ENCODE results near the gene TWF2.

TWF2 gene

GRCh38 chr3:52221563-52222318, 17.2 kb downstream of the TWF2 start:
- DNase-seq, result no peak

DNA sequence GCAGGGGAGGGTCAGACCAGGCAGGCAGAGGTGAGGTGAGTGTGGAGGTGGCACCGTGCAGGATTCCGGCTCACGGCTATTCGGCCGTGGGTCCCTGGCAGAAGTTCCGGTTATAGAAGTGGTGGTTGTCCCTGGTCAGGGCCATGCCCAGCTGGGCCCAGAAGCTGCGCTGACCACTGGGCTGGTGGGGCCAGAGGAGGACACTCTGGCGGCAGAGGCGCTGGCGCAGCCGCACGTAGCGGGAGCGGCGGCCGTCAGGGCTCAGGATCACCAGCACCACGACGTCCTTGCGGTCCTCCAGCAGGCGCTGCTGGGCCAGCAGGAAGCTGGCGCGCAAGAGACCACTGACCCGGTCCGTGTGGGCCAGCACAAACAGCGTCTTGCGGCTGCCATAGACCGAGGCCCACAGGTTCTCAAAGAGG, 17.8 kb downstream of the TWF2 start:
- DNase-seq, result no peak

- DNase-seq, result peak; percentile 84
Observed at GRCh38 chr3:52220380-52221026, 18.5 kb downstream of the TWF2 start.

GRCh38 chr3:52218937-52219650, 19.9 kb downstream of the TWF2 start:
- no peak for DNase-seq

DNA sequence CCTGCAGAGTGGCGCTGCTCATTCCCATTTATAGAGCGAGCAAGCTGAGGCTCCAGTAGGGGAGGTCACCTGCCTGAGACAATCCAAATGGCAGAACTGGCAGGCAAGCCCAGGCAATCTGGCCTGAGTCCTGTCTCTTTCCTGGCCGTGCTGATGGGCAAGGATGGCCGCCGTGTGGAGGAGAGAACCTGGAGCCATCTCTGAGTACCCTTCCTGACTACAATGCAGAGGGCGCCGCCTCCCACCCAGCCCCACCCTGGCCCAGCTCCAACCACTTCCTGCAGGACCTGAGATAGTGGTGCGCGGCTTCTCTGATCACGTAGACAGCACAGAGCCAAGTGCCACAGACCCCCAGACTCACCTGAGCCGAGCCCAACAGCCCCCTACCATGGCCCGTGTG, 20.5 kb downstream of the TWF2 start:
- DNase-seq, result no peak

- DNase-seq, result no peak
Observed at GRCh38 chr3:52218026-52218425, 20.9 kb downstream of the TWF2 start.

GRCh38 chr3:52217409-52217805, 21.6 kb downstream of the TWF2 start:
- DNase-seq, result peak; percentile 20

DNA sequence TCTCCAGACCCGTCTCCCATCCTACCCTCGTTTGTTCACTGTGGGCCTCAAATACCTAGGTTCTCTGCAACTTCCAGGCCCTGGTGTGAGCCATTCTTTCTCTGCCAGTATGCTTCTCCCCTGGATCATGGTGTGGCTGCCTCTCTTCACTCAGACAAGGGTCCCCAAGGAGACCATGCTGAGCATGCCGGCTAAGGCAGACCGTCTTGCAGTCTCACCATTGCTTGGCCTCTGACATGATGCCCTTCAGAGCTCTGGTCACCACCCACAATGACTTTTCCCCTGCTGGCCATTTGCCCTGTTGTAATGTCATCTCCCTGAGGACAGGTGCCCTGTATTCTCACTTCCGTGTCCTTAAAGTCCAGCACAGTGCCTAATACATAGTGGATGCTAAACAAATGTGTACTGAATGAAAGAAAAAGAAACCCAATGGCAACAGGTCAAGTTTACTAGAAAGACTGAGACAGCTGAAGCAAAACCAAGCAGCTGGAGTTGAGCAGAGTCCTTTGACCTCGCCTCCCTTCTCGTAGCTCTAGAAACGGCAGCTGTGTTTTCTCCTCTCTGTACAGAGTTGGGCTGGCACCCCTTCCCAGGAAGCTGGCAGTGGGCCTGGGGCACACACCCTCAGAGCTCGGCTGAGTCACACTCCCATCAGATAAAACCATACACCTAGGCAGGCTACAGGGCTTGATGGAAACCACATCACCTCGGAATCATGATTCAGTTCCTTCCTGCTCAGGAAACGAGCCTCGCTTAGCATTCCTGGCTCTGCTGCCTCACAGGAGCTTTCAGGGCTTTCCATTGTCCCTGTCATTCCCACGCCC, 22.2 kb downstream of the TWF2 start:
- peak; percentile 52 for DNase-seq

DNA sequence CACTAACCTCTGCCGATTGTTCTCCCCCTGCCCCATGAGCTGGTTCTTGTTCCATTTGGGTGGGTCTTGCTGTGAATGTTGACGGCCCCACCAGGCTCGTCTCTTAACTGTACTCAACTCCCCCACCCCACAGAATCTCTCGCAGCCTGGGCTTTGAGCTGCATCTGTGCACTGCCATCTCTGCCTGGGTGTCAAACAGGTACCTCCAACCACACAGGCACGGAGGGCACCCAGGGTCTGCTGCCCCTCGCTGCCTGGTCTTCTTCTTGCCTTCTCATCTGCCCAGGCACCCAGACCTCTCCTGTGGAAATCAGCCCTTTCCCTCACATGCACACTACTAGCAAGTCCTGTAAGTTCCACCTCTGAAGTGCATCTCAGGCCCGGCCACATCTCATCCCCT, 23.6 kb downstream of the TWF2 start:
- DNase-seq, result no peak

GRCh38 chr3:52213901-52214300, 25.1 kb downstream of the TWF2 start:
- no peak for DNase-seq

- DNase-seq, result no peak
Observed at GRCh38 chr3:52213005-52213404, 26.0 kb downstream of the TWF2 start.

GRCh38 chr3:52211268-52211891, 27.6 kb downstream of the TWF2 start:
- no peak for DNase-seq

DNA sequence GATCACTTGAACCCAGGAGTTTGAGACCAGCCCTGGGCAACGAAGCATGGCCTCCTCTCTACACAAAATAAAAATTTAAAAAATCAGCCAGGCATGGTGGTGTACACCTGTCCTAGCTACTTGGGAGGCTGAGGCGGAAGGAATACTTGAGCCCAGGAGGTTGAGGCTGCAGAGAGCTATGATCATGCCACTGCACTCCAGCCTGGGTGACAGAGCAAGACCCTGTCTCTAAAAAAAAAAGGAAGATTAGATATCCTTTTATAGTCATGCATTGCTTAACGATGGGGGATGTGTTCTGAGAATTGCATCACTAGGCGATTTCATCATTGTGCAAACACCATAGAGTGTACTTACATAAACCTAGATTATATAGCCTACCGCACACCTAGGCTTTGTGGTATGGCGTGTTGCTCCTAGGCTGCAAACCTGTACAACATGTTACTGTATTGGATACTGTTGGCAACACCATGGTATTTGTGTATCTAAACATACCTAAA, 28.4 kb downstream of the TWF2 start:
- DNase-seq, result no peak

- no peak for DNase-seq
Observed at GRCh38 chr3:52210037-52210436, 28.9 kb downstream of the TWF2 start.

- DNase-seq, result no peak
Observed at GRCh38 chr3:52208556-52208955, 30.4 kb downstream of the TWF2 start.

DNA sequence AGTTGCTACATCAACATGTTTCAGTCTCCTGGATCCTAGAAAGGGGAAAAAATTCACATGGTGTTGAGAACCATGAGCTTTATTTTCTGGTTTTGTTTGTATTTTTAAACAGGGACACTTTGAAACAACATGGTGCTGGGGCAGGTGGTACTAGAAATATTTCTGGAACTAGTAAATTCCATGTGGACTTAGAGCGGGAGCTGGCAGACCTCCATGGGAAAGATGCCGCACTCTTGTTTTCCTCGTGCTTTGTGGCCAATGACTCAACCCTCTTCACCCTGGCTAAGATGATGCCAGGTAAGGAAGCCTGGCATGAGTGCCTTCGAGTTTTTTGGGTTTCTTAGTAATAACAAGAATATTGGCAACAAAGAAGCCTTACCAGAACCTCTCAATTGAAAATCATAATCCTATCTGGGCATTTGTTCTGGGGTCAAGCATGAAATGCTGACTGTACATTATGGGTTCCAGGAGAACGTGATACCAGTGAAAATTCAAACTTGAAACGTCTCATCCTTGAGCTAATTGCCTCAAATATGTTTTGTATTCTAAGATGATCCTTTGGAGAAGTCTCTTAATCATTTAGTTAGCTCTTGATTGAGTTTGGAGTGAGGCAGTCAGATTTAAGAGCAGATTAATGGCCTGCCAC, 33.1 kb downstream of the TWF2 start:
- no peak for DNase-seq

DNA sequence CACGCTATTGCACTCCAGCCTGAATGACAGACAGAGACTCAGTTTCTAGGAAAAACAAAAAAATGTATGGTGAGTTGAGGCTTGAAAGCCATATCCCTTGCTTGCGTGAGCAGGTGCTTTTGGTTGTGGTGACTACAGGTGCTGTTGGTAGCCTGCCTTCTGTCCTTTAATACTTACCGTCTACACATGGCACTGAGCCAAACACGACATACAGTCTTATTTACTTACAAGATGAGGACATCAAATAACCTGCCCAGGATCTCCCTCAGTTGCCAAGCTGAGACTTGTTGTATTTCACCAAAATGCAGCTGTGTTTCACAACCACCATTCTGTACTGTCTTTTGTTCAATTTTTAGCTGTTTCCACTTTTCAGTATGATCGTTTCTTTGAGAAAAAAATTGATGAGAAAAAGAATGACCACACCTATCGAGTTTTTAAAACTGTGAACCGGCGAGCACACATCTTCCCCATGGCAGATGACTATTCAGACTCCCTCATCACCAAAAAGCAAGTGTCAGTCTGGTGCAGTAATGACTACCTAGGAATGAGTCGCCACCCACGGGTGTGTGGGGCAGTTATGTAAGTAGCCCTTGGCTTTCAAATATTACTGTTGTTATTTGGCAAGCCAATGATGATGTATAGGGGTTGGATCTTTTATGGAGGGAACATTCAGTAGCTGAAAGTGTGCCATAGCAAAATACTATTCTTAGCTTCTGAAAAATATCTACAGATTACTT, 34.5 kb downstream of the TWF2 start:
- no peak for DNase-seq

GRCh38 chr3:52203701-52204100, 35.3 kb downstream of the TWF2 start:
- DNase-seq, result no peak

DNA sequence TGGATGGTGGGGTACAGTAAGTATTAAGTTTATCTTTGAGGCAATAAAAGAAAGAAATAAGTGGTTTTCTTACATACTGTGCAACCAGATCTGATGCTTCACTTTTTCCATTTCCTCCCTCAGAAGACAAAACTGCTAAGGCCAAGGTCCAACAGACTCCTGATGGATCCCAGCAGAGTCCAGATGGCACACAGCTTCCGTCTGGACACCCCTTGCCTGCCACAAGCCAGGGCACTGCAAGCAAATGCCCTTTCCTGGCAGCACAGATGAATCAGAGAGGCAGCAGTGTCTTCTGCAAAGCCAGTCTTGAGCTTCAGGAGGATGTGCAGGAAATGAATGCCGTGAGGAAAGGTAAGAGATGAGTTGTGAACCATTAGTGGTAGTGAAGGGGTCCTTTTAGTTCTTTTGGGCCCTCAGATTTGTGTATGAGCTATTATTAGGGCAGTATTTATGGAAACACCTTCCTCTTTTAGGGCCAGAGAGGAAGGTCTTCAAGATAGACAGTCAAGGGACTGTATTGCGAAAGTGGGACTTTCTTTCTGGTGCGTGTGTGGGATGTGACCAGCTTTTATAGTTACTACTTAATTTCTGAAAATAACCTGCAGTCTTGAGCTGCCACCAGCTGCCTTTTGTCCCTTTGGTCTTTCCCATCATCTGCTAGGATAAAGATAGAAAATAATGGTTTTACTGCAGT, 36.4 kb downstream of the TWF2 start:
- no peak for DNase-seq

- DNase-seq, result no peak
Observed at GRCh38 chr3:52200981-52201679, 37.8 kb downstream of the TWF2 start.

Measured in activated T-cell treated with anti-CD3 and anti-CD28 coated beads for 4 hours (primary cell).